GM19351 (cell line): Measurements from ENCODE around the gene PRIMA1.

Source experiments
- ATAC-seq: cut with Tn5 transposase; IDR thresholded peaks from one replicate; pipeline ENCODE4 v1.9.1; 2021; ENCODE audit warnings: mild to moderate bottlenecking, moderate library complexity; ENCODE audit not compliant: unreplicated experiment

The PRIMA1 gene

GRCh38 chr14:93733631-93734030, 54.7 kb downstream of the PRIMA1 start:
- no peak for ATAC-seq

DNA sequence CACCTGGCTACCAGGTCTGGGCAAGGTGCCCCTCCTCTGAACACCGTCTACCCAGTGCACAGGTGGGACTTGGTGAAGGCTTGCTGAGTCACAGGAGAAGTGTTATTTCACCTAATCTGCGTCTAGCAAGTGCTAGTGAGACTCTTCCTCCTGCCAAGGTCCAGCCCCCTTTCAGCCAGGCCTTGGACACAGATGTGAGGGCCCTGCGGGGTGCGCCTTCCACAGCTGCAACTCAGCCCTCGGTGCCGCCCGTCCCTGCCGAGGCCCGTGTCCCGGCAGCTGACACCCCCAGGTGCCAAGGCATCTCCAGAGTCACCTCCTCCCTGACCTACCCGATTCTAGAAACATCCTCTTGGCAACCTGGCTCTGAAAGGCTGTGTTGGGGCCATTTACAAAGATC, 55.1 kb downstream of the PRIMA1 start:
- no peak for ATAC-seq

DNA sequence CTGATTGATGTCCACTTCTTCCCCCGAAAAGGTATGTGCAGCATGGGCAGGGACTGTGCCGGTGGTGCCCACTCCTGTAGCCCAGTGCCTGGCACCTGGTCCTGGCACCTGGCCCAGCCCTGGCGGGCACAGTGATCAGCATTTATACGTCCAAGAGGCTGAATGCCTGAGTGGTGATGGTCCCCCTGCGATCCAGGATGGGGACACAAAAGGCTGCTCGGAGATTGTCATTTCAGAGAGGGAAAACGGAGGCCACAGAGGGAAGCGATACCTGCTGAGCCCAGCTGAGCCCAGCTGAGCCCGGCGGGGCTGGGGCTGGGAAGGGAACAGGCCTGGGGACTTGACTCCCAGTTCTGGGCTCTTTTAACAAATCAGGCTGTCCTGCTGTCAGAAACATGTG, 55.8 kb downstream of the PRIMA1 start:
- ATAC-seq, result no peak

- no peak for ATAC-seq
These were observed 56.5 kb downstream of the PRIMA1 start for GRCh38 chr14:93731753-93732152.

- ATAC-seq, result no peak
These were observed 58.3 kb downstream of the PRIMA1 start for GRCh38 chr14:93729993-93730392.

- no peak for ATAC-seq
These were observed 59.7 kb downstream of the PRIMA1 start for GRCh38 chr14:93728651-93729016.

- ATAC-seq, result no peak
These were observed 60.2 kb downstream of the PRIMA1 start for GRCh38 chr14:93727917-93728650.

DNA sequence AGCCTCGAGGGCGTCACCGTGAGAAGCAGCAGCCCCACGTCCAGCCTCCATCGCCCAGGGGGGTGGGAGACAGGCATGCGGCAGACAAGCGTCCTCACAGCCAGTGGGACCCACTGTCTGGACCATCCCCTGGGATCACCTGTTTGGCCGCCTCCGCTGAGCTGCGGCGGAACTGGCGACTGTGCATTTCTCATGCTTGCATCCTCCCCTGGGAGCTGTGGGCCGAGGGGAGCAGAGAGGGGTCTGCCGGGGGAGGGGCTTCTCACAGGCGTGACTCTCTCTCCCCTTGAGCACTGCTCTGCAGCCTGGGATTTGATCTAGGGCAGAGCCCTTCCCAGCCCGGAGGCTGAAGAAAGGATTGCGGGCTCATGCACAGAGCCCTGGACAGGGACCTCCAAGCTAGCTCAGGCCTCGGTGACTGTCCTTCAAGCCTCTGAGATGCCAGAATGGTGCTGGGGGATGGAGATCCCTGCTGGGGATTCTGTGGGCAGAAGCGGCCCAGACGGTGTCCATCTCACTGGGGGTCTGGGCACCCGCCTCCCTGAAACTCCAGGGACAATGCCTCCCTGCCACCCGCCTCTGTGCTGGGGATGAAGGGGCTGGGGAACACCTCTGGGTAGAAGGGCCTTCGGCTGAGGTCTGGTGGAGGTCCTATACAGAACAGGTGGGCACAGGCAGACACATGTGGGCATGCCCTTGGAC, 61.1 kb downstream of the PRIMA1 start:
- ATAC-seq, result no peak

- ATAC-seq, result no peak
These were observed 62.3 kb downstream of the PRIMA1 start for GRCh38 chr14:93725993-93726392.

DNA sequence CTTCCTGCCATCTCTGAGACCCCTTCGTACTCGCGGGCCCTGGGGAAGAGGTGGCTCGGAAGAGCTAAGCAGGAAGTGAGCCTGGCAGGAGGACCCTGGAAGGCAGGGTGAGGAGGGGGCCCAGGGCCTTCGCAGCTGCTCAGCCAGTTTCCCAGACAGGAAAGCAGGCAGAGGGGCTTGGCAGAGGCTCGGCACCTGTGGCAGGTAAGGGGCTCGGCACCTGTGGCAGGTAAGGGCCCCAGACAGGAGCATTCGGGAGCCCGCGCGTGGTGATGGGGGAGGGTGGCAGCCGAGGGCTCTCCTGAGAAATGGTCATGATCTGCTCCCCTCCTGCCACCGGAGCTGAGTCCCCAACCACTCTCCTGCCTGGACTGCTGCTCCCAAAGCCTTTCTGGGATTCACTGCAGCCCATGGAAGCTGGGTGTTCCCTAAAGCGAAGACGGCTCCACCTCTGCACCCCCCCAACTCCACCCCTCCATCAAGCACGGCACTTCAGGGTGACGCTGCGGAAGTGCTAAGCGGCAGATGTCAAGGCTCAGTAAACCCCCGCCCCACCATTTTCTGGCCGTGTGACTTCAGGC, 63.2 kb downstream of the PRIMA1 start:
- ATAC-seq, result no peak

GRCh38 chr14:93723001-93723400, 65.3 kb downstream of the PRIMA1 start:
- ATAC-seq, result no peak

DNA sequence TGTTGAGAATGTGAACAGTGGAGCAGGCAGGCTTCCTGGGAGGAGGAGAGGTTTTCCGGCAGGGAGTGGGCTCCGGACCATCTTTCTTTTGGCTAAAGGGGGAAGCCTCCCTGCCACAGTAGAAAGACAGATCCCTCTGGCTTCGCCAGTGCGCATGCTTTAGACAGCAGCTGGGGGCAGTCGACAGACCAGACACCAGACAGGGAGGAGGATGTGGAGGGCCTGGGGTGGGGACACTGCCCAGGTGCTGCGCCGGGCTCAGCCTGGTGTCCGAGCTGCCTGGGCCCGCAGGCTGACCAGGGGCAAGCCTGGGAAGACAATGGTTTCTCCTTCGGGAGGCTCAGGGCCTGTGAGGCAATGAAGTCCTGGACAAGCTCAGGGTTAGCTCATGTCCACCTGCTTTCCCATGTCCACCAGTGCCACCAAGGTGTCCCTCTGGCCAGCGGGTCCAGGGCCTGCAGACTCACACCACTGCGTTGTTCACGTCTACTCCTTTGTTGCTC, 67.3 kb downstream of the PRIMA1 start:
- ATAC-seq, result no peak

- ATAC-seq, result no peak
These were observed 68.0 kb downstream of the PRIMA1 start for GRCh38 chr14:93720076-93720815.

DNA sequence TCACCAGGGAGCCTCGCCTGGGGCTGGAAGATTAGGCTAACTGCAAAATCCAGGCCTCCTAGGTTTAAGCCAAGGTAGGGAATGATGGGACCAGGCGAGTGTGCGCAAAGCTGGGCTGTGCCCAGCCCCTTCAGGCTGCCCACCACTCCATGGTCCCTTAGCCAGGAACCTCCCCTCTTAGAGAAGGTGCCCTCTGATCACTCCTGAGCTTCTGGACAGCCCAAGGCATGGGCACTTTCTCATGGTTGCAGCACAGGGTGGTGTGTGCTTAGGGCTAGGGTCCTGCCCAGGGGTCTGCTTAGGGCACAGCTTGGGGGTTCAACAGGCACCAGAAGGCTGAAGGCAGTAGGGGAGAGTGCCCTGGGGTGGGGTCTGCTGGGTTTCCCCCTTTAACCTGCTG, 69.0 kb downstream of the PRIMA1 start:
- ATAC-seq, result no peak

DNA sequence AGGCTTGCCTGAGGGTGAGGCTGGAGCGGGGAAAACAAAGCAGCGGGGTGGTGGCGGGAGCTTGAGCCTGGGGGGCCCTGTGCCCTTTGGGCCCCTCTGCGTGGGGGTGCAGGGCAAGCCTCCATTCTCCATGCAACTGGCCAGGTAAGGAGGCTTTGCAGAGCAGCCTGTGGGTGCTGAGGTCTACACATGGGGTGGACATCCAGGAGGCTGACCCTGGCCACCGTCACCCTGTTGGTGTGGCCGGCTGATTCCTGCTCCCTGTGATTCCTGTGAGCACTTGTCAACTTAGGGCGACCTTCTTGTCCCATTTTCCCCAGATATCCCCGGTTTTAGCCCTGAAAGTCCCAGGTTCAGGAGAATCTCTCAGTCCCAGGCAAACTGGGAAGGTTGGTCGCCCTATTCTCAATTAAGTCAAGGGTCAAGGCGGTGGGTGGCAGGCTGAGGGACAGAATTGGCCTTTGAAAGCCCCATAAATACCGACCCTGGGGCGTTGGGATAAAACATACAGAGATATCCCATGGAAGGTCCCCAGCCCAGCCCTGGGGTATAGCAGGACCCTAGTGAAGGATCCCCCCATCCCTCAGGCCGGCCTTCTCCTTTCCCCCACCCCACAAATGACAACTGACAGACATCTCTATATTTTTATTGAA, 70.5 kb downstream of the PRIMA1 start:
- no peak for ATAC-seq

DNA sequence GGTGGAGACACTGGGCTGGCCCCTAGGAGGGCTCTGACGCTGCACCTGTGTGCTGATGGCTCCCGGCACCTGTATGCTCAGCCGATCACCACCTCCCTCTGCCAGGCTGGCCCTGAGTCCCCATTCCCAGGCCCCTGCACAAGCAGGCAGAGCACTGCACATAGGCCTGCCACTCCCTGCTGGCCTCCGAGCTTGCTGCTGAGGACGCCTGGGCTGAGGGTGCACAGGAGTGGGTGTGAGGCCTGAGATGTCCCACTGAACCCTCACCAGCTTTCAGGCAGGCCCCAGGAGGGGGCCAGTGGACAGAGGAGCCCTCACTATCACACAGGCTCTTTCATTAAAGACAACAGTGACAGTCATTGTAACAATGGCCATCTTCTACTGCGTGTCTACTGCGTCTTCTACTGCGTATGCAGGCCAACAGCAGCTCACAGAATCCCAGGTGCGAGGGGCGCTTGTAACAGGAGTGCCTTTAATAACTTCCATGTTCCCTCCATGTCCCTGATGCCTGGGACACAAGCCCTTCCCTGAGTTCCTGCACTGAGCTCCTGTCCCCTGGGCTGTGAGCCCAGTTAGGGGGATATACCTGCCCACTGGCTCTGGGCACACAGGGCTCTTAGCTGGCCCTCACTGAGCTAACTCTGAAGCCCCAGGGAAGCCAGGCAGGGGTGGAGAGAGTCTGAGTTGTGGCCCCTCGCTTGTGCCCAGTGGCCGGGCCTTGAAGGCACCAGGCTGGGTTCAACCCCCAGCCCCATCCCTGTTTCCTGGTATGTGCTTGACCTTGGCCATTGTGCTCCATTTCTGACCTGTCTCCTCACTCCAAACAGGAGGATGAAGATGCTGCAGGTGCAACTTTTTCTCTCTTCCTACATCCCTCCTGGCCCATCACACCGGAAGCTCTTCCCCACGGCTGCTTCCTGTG, 71.3 kb downstream of the PRIMA1 start:
- ATAC-seq, result no peak

DNA sequence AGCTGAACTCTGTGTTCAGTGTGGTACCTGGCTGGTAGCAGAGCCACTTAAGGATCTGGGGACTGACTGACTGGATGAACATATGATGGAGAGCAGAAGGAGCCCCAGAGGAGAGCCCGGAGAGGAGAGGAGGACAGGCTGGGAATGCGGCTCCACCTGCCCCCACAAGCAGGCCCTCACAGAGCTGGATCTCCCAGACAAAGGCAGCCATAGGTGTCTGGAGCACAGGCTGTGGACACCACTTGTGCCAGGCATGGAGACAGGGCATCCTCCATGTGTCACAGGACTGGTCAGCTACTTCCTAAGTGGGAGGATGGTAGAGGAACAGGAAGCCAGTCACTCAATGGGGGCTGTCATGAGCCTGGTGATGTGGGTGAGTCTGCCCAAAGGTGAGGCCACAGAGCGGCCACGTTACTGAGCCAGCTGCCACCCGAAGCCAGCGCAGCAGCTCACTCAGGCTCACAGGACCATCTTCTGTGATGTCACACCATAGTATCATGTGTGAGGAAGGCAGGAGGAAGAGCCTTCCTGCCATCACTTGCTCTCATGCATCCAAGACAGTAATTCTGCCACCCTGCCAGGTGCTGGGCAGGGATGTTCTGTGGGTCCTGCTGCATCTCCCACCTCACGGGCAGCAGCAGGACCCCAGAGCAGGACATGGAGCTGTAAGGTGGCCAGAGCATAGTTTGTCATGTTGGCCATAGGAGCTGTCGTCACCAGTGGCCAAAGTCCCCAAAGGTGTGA, 72.1 kb downstream of the PRIMA1 start:
- no peak for ATAC-seq

- ATAC-seq, result no peak
These were observed 72.9 kb downstream of the PRIMA1 start for GRCh38 chr14:93715279-93715927.

- ATAC-seq, result no peak
These were observed 73.7 kb downstream of the PRIMA1 start for GRCh38 chr14:93714605-93715004.
